Lower leg skin (tissue), 3 donors: Measurements from ENCODE around the gene SLC39A13.

Experiments used
- CTCF ChIP-seq, 3 donors: fragments of 450-650 bp; IDR thresholded peaks; one replicate each; pipeline ENCODE4 v1.5.1; 2016; ENCODE audit warnings: antibody characterized with exemption in 3 of 3, mild to moderate bottlenecking in 3 of 3, moderate library complexity in 2 of 3
- POLR2A ChIP-seq, 2 donors: fragments of 450-650 bp; IDR thresholded peaks; one replicate each; pipeline ENCODE4 v1.6.1; 2016 to 2017; ENCODE audit warnings: antibody characterized with exemption in 2 of 2, mild to moderate bottlenecking in 1 of 2, moderate library complexity in 1 of 2

- no peak for TF ChIP-seq CTCF (IDR thresholded peaks at IDR 0.05)
- no peak for TF ChIP-seq POLR2A (IDR thresholded peaks at IDR 0.05)
Measured at GRCh38 chr11:47409440-47410369, 1.3 kb downstream of the SLC39A13 start.
